NOMO-1 treated with DMSO at 0.1 percent for 48 hours (cell line): Measurements from ENCODE around the gene PLCH1.
A peak's percentile ranks its signal among the peaks of the same experiment; 100 is the strongest.

Experiments
- DNase-seq: peaks from one replicate; lab custom pipeline; 2025; ENCODE audit not compliant: unreplicated experiment; lab: John Stamatoyannopoulos, UW

PLCH1 gene, protein sequence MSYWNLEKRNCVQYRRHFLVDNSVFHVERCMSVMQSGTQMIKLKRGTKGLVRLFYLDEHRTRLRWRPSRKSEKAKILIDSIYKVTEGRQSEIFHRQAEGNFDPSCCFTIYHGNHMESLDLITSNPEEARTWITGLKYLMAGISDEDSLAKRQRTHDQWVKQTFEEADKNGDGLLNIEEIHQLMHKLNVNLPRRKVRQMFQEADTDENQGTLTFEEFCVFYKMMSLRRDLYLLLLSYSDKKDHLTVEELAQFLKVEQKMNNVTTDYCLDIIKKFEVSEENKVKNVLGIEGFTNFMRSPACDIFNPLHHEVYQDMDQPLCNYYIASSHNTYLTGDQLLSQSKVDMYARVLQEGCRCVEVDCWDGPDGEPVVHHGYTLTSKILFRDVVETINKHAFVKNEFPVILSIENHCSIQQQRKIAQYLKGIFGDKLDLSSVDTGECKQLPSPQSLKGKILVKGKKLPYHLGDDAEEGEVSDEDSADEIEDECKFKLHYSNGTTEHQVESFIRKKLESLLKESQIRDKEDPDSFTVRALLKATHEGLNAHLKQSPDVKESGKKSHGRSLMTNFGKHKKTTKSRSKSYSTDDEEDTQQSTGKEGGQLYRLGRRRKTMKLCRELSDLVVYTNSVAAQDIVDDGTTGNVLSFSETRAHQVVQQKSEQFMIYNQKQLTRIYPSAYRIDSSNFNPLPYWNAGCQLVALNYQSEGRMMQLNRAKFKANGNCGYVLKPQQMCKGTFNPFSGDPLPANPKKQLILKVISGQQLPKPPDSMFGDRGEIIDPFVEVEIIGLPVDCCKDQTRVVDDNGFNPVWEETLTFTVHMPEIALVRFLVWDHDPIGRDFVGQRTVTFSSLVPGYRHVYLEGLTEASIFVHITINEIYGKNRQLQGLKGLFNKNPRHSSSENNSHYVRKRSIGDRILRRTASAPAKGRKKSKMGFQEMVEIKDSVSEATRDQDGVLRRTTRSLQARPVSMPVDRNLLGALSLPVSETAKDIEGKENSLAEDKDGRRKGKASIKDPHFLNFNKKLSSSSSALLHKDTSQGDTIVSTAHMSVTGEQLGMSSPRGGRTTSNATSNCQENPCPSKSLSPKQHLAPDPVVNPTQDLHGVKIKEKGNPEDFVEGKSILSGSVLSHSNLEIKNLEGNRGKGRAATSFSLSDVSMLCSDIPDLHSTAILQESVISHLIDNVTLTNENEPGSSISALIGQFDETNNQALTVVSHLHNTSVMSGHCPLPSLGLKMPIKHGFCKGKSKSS (N-terminal part only)

DNA sequence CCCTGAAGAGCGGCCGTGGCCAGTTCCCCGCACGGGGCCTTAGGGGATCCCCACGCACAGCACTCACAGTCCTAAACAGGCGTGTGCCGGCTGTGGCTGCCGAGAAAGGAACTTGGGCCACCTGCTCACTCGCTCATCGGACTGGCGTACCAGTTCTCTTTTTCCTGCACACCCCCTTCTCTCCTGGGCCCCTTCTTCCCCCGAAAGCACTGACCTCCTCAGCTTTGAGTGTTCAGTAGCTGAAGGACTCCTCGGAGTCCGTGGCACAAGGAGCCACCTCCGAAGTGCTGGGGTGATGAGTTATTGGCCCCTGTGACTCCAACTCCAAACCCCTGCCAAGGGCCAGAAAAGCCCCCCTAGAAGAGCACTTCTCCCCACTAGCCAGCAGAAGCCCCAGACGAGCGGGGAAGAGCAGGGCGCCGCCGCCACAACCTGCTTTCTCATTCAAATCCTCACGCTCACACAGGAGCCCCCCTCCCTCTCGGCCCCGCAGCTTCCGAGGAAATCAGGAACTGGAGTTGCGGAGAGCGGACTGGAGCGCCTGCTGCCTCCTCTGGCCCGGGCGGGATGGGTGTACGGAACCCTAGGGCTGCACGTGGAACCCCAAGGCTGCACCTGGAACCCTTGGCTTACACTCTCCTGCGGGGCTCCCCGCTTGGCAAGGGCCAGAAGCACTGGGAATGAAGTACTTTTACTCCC is at the start of gene PLCH1:
PLCH1 (minus strand) TSS at position 446 of the 699 bp plus-strand sequence. CDS start 40,847 bp downstream, outside the sequence.
- DNase-seq: peak; percentile 63

DNA sequence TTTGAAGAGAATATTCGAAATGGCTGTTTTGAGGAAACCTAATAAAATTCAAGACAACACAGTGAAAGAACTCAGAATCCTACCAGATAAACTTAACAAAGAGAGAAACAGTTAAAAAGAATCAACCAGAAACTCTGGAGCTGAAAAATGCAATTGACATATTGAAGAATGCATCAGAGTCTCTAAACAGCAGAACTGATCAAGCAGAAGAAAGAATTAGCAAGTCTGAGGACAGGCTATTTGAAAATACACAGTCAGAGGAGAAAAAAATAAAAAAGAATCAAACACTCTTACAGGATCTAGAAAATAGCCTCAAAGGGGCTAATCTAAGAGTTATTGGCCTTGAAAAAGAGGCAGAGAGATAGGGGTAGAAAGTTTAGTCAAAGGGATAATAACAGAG is 47.7 kb upstream of the PLCH1 start:
- no peak for DNase-seq

DNA sequence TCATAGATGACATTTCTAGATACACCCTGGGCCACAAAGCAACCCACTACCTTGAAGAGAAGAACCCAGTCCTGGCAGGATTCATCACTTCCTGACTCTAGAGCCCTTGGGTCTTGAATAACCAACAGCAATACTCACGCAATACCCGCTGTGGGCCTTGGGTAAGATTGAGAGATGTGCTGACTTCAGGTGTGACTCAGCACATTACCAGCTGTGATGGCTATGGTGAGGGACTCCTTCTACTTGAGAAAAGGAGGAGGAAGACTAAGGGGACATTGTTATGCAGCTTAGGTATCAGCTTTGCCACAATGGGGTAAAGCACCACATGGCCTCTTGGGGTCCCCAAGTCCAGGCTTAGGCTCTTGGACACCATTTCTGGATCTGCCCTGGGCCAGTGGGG is 46.3 kb upstream of the PLCH1 start:
- peak; percentile 36 for DNase-seq

DNA sequence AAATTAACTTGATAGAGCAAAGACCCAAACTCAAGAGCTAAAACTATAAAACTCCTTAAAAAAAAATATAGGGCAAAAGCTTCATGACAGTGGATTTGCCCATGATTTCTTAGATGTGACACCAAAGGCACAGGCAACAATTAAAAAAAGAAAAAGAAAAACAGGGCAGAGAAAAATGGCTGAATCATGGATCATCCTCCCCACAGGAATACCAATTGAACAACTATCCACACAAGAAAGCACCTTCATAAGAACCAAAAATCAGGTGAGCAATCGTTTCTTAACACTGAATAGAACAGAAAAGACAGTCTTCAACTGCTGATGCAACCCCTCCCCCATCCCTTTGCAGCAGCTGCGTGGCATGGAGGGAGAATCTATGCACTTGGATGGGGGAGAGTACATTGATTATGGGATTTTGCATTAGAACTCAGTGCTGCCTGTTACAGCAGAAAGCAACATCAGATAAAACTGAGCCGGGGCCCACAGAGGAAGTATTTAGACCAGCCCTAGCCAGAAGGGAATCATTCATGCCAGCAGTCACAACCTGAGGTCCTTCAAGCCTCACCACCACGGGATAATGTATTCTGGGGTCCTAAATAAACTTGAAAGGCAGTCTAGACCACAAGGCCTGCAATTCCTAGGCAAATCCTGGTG is 45.5 kb upstream of the PLCH1 start:
- DNase-seq: no peak

DNA sequence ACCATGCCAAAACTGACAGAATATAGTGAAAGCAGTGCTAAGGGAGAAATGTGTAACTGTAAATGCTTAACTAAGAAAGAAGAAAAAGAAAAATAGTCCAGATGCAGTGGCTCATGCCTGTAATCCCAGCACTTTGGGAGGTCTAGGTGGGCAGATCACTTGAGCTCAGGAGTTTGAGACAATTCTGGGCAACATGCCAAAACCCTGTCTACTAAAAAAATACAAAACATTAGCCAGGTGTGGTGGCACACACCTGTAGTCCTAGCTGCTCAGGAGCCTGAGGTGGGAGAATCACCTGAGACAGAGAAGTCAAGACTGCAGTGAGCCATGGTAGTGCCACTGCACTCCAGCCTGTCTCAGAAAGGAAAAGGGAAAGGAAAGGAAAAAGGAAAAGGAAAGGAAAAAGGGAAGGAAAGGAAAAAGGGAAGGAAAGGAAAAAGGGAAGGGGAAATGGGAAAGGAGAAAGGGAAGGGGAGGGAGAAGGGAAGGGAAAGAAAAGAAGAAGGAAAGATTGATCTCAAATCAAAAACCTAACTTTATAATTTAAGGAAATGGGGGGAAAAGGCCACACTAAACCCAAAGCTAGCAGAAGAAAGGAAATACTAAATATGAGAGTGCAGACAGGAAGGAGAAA is 40.9 kb upstream of the PLCH1 start:
- DNase-seq: no peak

DNA sequence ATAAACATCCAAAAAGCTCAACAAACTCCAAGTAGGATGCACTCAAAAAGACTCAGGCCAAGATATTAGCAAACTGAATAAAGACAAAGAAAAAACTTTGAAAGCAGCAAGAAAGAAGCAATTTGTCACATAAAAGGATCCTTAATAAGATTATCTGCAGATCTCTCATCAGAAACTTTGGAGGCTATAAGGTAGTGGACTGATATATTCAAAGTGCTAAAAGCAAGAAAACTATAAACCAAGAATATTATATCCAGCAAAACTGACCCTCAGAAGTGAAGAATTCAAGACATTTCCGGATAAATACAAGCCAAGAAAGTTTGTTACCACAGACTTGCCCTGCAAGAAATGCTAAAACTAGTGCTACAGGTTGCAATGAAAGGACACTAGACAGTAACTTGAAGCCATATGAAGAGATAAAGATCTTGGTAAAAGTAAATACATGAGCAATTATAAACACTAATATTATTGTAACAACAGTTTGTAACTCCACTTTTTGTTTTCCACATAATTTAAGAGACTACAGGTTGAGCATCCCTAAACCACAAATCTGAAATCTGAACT is 37.6 kb upstream of the PLCH1 start:
- no peak for DNase-seq

DNA sequence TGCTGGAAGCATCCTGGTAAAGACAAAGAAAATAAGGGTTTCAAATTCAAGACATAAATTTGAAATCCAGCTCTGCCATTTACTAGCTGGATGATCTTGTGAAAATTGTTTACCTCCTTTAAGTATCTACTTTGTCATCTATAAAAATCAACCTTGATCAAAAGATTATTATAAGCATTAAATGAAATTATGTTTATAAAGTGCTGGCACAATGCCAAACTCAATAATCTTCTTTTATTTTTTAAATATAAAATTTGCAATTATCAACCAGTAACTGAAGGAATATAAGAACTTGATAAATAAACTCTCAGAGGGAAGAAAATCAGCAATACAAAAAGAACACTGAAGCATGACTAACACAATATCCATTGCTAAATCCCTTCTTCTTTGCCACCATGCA is 35.4 kb upstream of the PLCH1 start:
- no peak for DNase-seq

DNA sequence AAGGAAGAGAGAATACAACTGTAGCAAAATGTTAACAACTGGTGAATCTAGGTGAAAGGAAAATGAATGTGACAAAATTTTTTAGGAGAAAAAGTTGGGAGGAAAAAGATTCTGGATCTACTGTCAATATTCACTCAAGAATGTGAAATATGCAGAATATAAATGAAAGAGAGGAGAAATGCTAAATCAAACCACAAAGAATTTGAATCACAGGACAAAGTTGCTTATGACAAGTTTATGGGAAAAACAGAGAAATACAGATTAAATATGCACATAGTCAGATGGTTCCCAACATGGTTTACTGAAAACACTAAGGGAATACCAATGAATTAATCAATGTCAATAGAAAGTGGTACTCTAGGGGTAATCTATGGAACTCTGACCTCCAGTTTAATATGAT is 33.6 kb upstream of the PLCH1 start:
- no peak for DNase-seq

DNA sequence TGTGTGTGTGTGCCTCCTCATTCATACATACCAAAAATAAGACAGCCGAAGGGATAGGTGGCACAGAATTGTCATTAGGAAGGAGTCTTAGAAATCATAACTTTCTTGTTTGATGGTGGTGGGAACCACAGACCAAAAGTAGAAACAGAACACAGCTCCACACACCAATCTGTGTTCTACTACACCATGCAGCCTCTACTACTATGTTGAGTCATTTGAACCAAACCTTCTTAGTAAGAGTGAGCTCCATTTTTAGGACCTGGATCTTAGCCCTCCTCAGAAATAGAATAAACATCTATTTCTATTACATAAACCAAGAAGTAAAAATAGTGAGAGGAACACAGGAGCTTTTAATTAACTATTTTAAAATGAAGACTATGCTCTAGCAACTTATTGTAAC is 27.9 kb upstream of the PLCH1 start:
- no peak for DNase-seq

DNA sequence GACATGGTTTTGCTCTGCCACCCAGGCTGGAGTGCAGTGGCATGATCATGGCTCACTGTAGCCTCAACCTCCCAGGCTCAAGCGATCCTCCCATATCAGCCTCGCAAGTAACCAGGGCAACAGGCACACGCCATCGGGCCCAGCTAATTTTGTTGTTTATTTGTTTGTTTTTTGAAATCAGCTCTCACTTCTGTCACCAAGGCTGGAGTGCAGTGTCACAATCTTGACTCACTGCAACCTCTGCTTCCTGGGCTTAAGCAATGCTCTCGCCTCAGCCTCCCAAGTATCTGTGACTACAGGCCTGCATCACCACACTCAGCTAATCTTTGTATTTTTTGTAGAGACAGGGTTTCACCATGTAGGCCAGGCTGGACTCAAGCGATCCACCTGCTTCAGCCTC is 26.3 kb upstream of the PLCH1 start:
- DNase-seq: no peak

DNA sequence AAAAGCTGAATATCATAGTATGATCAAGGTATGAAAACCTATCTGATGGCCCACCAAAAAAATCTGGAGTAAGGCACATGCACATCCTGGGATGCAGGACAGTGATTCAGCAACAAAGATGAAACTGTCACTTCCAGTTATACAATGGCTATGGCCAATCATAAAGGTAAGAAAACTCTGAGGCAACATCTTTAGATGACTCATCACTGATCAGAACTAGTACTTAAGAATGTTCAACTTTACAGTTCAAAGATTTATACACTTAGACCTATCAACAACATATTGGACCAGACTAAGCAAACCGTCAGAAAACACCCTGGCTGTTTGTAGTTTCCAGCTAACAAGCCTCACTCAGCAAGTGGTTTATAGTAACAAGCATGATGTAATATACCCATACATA is 21.3 kb upstream of the PLCH1 start:
- DNase-seq: peak; percentile 31

DNA sequence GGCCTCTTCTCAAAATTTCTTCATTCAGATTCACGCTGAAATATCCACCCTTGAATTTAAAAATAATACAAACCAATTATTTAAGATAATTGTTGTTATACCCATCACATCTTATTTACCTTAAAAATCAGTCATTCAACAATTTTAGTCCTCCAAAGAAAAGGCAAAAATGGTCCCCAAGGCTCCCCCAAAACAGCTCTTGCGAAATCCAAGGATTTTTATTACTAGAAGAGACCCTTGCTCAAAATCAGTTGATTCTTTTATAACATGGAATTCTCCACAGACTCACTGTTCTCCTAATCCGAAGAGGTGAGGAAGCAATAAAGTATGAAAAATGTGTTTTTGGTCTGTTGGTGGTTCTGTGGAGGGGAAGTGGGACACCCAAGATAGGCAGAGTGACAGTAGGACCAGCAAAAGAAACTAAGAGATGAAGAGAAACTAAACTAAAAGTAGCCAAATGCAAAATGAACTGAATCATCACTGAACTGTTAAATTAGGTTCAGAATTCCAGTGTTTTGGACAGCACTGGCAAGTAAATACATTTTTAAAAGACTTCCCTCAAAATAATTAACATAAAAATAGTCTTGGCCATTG is 19.1 kb upstream of the PLCH1 start:
- DNase-seq: no peak

DNA sequence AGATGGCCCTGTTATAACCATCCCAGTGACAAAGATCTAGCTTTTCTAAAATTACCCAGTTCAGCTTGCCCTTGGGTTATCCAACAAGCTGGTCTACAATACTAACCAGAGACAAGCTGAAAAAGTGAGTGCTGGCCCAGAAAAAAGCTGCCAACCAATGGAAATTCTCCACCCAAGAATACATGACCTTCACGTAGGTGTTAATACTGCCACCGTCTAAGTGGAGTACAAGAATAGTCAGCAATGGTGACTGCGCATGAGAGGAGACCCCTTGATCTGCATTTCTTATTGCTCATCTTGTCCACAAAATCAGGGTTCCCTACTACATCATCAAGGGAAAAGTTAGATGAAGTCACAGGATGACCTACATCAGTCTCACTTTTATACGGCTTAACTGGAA is 15.8 kb upstream of the PLCH1 start:
- no peak for DNase-seq

DNA sequence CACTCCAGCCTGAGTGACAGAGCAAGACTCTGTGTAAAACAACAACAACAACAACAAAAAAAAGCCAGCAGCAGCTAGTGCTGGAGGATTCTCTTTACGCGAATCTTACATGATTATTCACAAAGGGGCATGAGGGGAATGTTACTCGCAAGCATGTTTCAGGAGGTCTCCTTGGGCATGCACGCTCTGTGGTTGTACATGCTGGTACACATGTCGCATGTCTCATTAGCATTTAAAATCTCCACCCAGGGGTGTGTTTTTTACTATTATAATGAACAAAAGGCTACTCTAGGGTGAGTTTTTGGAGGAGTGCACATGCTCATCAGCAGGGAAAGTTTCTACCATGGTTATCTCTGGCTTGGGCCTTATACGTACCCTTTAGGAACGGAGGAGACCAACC is 12.7 kb upstream of the PLCH1 start:
- no peak for DNase-seq

DNA sequence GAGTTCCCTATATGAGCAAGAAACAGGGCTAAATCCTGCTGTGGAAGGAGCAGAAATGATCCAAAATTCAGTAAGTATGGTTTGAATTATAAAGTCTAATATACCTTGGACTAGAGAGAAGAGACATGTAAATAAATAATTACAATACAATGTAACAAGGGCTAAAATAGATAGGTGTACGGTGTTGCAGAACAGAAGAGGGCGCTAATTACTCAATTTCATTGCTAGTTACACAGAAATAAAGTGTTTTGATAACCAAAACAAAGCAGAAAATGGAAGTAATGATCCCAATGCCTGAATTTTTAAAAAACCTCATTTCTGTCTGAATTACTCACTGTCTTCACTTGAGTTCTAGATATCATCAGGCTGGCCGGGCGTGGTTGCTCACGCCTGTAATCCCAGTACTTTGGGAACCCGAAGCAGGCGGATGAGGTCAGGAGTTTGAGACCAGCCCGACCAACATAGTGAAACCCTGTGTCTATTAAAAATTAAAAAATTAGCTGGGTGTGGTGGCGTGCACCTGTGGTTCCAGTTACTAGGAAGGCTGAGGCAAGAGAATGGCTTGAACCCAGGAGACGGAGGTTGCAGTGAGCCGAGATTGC is 8.3 kb upstream of the PLCH1 start:
- peak; percentile 73 for DNase-seq

DNA sequence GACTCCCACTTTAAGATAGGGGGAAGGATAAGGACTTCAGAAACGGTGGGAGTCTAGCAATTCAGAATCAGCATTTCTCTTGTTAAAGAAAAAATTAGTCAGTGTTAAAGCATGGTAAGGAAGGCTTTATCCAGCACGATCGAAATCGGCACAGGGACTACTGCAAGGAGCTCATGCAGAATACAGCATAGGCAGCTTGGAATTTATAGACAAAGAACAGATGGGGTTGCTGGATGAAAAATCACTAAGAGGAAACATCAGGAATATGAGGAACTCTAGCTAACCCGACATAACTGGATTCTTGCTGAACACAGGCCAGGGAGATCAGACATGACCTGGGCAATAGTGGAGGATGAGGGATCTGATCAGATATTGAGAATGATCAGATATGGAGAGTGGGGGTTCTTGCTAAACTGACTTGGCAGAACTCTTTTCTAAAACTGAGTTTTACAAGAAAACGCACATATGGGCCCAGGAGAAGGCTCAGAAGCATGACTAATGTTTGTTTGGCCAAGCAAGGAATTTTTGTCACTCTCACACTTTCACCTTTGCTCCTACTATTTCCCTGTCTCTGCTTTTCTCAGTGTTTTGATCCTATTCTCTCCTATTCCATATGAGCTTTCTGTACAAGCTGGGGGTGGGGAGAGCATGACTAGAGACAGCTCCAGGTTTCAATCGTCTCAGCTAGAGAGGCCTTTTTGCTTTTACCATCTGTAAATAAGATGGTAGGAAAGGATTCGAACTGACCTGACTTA is 3.9 kb upstream of the PLCH1 start:
- no peak for DNase-seq

DNA sequence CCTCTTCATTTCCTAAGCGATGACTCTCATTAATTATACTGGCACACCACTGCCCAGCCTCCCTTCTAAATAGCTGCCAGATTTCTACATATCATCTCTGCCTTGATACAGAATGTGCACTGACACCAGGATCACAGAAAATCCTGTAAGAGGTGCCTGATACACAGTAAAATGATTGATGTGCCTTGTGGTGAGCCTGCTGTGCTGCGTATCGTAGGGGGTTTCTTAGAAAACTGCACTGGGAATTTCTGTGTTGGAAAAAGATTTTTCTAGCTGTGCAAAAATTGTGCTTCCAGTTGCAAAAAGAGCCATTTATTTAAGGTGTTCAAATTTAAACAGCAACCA is 3.0 kb upstream of the PLCH1 start:
- DNase-seq: no peak

DNA sequence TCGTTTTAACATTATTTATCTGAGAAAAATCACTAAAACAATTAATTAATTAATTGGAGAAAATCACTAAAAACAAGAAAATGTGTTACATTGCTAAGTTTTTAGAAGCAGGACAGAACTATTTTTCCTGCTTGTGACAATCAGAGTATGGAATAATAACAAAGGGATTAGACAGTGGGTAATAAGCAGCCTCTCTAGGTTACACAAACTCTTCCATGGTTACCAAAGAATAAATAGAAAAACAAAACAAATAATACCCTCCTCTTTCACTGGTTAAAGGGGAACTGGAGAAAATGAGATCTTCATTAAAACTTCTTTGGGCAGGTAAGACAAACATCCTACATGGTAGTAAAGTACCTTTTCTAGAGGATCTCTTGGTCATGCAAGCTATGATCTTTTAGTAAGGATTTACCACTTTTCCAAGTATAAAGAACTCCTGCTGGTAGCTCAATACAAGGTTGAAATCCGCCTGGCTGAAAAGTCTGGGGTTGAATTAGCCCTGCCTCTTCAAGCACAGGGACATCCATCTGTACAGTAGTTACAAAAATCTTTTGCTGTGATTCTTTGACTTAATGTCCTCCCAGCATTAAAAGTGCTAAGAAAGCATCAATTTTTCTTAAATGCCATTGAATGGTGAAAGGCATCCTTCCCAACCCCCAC is 2.5 kb upstream of the PLCH1 start:
- DNase-seq: no peak
